ENCODE data around the gene ZHX3.

Gene ZHX3

DNA sequence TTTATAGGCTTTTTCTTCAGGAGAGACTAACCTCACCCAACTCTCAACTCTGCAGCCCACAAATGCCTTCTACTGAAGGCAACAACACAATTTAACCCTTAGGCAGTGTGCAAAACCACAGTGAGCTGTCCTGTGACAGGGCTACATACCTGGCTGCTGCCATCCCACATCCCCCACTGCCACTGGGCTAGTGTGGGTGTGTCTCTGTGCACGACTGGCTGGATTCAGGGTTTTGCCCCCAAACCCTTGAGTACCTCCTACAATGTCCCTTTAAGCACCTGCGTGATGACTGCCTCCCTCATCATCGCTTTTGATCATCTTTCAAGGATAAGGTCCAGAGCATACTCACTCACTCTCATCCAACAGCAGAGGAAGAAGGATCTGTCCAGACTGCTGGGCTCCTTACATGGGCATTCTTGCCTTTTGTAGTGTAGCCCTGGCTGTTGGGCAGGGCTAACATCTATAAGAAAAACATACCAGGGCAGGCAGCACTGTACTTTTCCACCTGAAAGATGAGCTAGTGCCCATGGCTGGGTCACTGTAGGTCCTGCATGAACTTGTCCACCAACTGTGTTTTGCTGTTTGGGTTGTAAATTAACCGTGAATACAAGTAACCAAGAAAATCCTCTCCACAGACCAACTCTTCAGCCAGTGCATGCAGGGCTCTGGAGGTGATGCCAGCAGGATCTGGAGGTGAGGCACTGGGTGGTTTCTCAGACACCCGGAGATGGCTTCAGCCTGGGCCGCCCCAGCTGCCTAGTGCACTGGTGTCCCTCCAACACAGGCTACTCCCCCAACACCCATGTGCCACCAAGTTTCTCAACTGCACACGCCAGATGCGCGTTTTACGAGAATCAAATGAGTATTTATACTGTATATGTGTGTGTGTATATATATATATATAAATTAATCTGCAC lies 135.0 kb downstream of the ZHX3 start:
- no peak for DNase-seq

GRCh38 chr20:41181567-41181966 lies 136.0 kb downstream of the ZHX3 start:
- no peak for DNase-seq

- no peak for DNase-seq
Measured at GRCh38 chr20:41180599-41181333, 136.8 kb downstream of the ZHX3 start.

GRCh38 chr20:41179961-41180360 lies 137.6 kb downstream of the ZHX3 start:
- no peak for DNase-seq

DNA sequence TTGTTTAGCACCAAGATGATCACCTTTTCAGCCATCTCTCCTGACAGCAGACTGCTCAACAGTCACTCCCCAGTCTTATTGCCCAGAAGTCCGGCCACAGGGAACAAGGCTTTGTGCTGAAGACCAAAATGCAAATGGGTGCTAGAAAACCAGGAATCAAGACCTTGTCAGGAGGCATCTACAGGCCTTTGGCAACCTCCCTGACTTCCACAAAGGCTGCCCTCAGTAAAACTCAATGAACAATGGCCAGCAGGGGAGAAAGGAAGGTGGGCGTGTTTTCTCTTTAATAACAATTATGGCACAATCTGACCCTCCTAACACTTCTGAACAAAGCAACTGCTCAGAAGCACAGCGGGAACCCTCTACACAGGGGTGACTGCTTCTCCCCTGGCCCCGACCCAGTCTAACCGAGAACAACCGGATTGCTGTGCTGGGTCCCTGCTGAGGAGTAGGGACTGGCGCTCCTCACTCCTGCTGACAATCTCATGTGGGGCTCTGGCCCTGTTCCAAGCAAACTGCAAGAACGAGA lies 138.6 kb downstream of the ZHX3 start:
- no peak for DNase-seq

DNA sequence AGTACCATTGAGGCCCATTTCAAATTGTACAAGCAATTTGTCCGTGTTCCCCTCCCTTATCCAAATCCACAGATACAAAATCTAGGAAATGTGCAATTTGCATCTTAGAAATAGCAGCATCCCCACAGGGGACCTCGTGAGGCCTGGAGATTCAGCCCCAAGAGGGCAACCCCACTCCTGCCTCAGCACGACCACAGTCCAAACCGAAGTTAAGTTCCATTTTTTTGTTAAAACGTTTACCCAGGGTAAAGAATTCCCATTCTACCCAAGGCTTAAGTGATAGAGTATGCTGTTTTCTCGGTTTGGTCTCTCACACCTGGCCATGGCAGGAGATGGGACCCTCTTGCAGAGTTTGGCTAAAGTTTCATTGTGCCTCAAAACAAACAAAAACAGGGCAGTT lies 139.0 kb downstream of the ZHX3 start:
- no peak for DNase-seq

DNA sequence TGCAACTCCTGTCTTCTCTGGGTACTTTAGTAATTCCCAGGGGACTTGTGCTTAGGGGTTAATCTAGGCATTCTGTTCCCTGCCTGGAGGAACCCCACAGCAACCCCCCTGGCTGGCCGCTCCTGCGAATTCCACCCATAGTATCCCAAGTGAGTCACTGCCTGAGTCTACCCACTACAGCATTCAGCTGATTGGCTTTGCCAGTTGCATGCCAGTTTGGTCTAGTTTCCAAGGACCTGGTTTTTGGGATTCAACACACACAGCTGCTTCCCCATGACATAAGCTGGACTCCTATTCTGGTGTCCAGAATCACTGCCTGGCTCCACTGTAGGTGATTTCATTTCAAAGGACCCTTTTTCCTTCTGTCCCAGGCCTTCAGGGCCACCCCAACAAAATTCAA lies 139.9 kb downstream of the ZHX3 start:
- DNase-seq, result no peak

GRCh38 chr20:41176711-41177552 lies 140.6 kb downstream of the ZHX3 start:
- DNase-seq, result no peak

DNA sequence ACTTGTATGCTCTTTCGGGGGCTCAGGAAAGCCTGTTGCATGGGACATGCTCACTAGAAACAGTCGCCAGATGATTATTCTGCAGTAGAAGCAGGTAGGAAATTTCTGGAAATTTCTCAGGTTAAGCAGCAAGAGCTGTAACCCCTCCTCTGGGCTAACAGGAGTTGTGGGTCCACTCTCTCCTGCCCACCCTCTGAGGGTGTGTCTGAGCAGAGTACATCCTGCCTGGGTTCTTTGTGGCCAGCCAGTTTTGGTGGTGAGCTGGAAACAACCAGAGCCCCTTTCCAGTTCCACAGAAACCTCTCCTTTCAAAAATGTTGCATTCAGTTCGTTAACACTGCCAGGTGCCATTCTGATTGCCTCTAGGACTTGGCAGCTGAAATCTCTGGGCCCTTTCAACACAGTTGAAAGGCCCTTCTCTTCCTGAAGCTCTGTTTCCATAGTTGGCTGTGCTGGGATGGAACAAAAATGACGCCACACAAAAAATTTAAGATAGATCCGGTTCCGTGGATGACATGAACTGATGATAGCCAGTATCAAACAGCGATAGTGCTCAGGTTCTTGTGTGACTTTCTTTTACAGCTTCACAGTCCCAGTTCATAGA lies 141.7 kb downstream of the ZHX3 start:
- no peak for DNase-seq

DNA sequence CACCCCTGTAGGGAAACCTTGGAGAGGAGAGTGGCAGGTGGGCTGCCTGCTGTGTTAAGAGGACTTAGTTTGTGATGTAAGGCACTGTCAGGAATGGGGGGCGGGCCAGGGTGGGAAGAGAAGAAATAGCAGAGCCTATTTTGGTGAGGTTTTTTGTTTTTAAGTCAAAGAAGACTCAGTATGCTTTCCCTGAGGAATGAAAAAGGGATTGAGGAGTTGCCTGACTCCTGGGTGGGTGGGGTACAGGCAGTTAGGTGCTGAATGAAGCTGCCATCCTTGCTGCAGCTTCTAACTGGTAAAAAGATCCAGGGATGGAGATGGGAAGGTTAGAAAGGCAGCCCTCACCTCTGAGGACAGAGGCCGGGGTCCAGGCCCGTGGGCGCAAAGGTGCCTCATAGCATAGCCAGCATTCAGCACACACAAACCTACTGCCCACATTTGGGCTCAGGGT lies 142.3 kb downstream of the ZHX3 start:
- DNase-seq, result no peak

DNA sequence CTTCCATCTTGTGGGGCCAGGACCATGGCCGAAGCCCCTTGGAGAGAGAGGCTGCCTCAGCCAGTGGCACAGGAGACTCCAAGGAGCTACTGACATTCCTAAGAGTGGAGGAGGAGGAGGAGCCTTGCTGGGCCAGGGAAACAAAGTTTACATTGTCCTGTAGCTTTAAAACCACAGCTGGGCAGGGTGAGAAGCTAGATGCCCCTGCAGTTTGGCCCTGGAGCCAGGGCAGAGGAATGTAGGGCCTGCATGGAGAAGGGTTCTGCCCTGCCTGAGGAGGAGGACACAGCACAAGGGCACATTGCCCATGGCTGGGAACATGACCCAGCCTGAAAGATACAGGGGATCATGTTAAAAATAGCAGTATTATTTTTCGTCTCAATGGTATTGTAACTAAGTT lies 142.7 kb downstream of the ZHX3 start:
- no peak for DNase-seq

DNA sequence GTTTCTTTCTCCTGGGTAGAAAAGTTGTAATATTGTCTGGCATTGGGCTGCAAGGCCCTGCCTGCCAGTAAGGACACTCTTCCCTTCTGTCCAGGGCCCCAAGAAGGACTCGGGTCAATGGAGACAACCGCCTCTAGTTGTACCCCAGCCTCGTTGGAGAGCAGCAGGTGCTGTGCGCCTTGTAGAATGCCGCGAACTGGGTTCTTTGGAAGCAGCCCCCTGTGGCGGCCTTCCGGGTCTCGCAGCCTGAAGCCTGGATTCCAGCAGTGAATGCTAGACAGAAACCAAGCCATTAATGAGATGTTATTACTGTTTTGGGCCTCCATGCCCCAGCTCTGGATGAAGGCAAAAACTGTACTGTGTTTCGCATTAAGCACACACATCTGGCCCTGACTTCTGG lies 143.2 kb downstream of the ZHX3 start:
- no peak for DNase-seq

DNA sequence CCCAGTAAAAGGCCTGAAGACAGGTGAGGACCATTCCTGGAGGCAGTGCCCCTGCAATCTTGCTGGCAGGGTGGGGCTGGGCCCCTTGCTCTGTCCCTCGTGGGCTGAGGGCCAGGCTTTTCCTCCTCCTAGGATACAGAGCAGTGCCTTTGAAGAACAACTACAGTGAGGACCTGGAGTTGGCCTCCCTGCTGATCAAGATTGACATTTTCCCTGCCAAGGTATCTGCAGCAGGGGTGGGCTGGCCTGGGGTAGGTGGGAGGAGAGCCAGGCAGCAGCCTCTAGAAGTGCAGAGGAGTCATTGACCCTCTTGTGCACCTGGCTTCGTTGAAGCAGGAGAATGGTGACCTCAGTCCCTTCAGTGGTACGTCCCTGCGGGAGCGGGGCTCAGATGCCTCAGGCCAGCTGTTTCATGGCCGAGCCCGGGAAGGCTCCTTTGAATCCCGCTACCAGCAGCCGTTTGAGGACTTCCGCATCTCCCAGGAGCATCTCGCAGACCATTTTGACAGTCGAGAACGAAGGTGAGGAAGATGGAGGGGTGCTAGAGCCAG lies 143.7 kb downstream of the ZHX3 start:
- no peak for DNase-seq

GRCh38 chr20:41173161-41173721 lies 144.3 kb downstream of the ZHX3 start:
- DNase-seq, result peak; percentile 16

DNA sequence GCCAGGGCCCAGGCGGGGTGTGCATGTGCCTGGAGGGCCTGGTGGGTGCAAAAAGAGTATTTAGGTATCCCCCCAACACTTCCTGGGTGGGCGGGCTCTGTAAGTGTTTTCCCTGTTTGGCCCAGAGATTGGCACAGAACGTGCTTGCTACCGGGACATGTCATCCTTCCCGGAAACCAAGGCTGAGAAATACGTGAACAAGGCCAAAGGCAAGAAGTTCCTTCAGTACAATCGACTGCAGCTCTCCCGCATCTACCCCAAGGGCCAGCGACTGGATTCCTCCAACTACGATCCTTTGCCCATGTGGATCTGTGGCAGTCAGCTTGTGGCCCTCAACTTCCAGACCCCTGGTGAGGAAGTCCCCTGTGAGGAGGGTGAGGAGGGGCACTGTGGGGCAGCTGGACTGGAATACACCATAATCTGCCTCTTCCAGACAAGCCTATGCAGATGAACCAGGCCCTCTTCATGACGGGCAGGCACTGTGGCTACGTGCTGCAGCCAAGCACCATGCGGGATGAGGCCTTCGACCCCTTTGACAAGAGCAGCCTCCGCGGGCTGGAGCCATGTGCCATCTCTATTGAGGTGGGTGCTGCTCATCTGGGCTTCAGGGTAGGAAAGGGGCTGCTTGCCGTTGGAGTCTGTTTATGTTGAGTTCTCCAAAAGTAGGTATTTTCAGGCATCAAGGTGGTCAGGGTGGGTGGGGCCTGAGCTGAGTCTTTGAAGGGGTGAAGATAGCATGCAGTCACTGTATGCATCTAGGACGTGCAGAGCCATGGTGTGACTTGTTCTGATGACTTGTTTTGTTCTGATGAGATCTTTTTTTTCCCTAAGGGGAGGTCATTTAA lies 145.0 kb downstream of the ZHX3 start:
- no peak for DNase-seq

GRCh38 chr20:41171736-41172295 lies 145.7 kb downstream of the ZHX3 start:
- DNase-seq, result no peak

DNA sequence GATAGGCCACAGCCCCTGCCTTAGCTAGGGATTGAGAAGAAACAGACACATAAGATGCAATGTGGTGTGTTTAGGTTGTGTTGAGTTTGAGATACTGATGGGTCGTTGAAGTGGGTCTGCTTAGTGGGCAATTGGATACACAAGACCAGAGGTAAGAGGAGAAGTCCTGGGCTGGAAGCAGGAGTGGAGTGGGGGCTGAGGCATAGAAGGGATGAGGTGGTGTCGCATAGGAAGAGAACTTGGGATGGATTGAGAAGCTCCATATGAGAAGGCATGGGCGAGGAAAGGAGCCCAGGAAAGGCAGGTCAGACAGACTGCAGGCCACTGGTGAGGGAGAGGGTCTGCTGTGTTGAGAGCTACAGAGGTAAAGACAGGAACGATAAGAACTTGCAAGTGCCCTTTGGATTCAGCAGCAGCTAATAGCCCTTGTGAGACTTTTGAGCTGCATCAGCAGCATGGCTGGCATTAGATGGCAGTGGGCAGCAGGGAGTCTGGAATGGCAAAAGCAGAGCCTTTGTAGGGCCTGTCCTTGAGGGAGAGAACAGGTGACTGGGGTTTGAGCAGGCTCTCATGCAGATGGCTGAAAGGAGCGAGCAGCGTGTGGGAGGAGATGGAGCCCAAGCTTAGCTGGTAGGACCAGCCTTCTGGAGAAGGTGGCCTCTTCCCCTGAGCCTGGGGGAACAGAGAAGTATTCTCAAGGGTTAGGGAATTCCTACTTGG lies 147.0 kb downstream of the ZHX3 start:
- DNase-seq, result no peak

DNA sequence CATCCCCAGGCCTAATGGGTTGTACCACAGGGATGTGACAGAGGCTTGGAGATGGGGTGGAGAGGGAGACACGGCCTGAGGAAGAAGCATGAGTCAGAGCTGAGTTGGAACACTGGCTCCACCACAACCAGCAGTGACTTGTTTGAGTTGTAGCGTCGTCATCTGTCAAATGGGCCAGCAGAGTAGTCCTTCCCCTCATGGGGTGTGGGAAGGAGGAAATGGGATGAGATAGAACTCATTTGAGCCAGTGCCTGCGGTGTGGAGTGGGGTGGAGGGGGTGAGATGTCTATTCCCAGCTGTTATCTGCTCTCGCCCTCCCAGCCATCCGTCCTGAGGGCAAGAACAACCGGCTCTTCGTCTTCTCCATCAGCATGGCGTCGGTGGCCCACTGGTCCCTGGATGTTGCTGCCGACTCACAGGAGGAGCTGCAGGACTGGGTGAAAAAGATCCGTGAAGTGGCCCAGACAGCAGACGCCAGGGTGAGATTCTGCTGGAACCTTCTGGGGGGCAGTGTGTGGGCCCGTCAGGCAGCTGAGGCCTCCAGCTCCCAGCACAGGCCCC lies 147.7 kb downstream of the ZHX3 start:
- DNase-seq, result no peak

GRCh38 chr20:41169162-41169690 lies 148.3 kb downstream of the ZHX3 start:
- DNase-seq, result no peak
